ENCODE results near the gene SLC9A9.
A peak's percentile ranks its signal among the peaks of the same experiment; 100 is the strongest.

Gene SLC9A9

DNA sequence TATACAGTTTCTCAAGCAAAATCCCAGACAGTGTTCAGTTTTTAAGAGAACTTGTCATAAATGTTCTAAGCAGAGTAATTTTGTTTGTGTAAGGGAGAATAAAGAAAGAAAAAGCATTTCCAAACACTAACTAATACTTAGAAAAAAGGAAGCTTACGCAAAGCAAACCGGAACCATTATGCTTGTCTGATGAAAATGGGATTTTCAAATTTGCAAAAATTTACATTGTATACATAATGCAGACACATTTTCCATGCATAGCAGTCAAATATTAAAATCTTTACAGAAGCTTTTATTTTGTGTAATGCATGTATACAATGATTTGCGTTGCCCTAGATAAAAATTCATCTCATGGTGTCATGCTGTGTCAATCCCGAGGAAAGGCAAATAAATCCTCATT, 229.0 kb downstream of the SLC9A9 start:
- H3K27ac ChIP-seq (replicated peaks): no peak overlapping the region
- TF ChIP-seq, protein P1, sequence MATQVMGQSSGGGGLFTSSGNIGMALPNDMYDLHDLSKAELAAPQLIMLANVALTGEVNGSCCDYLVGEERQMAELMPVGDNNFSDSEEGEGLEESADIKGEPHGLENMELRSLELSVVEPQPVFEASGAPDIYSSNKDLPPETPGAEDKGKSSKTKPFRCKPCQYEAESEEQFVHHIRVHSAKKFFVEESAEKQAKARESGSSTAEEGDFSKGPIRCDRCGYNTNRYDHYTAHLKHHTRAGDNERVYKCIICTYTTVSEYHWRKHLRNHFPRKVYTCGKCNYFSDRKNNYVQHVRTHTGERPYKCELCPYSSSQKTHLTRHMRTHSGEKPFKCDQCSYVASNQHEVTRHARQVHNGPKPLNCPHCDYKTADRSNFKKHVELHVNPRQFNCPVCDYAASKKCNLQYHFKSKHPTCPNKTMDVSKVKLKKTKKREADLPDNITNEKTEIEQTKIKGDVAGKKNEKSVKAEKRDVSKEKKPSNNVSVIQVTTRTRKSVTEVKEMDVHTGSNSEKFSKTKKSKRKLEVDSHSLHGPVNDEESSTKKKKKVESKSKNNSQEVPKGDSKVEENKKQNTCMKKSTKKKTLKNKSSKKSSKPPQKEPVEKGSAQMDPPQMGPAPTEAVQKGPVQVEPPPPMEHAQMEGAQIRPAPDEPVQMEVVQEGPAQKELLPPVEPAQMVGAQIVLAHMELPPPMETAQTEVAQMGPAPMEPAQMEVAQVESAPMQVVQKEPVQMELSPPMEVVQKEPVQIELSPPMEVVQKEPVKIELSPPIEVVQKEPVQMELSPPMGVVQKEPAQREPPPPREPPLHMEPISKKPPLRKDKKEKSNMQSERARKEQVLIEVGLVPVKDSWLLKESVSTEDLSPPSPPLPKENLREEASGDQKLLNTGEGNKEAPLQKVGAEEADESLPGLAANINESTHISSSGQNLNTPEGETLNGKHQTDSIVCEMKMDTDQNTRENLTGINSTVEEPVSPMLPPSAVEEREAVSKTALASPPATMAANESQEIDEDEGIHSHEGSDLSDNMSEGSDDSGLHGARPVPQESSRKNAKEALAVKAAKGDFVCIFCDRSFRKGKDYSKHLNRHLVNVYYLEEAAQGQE (IDR thresholded peaks at IDR 0.05; ENCODE audit: insufficient replicate concordance, low read depth): no peak
- no peak for TF ChIP-seq SPI1 (IDR thresholded peaks at IDR 0.05; ENCODE audit: borderline replicate concordance, low read depth)
- TF ChIP-seq GABPA (IDR thresholded peaks at IDR 0.05; ENCODE audit: low read depth): no peak
- TF ChIP-seq, protein P2, sequence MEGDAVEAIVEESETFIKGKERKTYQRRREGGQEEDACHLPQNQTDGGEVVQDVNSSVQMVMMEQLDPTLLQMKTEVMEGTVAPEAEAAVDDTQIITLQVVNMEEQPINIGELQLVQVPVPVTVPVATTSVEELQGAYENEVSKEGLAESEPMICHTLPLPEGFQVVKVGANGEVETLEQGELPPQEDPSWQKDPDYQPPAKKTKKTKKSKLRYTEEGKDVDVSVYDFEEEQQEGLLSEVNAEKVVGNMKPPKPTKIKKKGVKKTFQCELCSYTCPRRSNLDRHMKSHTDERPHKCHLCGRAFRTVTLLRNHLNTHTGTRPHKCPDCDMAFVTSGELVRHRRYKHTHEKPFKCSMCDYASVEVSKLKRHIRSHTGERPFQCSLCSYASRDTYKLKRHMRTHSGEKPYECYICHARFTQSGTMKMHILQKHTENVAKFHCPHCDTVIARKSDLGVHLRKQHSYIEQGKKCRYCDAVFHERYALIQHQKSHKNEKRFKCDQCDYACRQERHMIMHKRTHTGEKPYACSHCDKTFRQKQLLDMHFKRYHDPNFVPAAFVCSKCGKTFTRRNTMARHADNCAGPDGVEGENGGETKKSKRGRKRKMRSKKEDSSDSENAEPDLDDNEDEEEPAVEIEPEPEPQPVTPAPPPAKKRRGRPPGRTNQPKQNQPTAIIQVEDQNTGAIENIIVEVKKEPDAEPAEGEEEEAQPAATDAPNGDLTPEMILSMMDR (IDR thresholded peaks at IDR 0.05; ENCODE audit: insufficient read depth, low read length): no peak
- no peak for TF ChIP-seq POLR2AphosphoS5 (IDR thresholded peaks at IDR 0.05; ENCODE audit: low read depth)
- DNase-seq (ENCODE audit: low read depth in 1 of 2, low spot score in 1 of 2): no peak
- H3K4me3 ChIP-seq (replicated peaks; ENCODE audit: insufficient read depth, low read length): no peak overlapping the region
- H3K27me3 ChIP-seq (ENCODE audit: insufficient read depth, poor library complexity, severe bottlenecking): no peaks in the 10 kb centered on the region

DNA sequence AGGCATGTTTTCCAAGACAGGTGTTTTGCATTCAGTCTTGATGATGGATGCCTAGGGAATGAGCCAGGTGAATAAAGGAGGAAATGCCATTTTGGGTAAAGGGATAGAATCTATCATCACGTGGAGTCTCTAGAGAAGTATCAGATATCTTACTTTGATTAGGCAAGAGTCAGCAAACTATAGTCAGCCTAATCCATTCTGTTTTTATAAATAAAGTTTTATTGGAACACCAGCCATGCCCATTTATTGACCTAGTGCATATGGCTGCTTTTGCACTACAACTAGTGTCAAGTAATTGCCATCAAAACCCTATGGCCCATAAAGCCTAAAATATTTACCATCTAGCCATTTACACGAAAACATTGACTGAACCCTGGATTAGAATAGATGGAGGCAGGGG, 231.2 kb downstream of the SLC9A9 start:
- Histone ChIP-seq H3K4me3 (replicated peaks; ENCODE audit: insufficient read depth, low read length) (no peak overlapping the region), H3K27me3 (ENCODE audit: insufficient read depth, poor library complexity, severe bottlenecking) (no peaks in the 10 kb centered on the region), H3K27ac (replicated peaks) (no peak overlapping the region)
- no peak for TF ChIP-seq GABPA (IDR thresholded peaks at IDR 0.05; ENCODE audit: low read depth)
- no peak for TF ChIP-seq SPI1 (IDR thresholded peaks at IDR 0.05; ENCODE audit: borderline replicate concordance, low read depth)
- TF ChIP-seq, protein P1 (IDR thresholded peaks at IDR 0.05; ENCODE audit: insufficient replicate concordance, low read depth): no peak
- TF ChIP-seq POLR2AphosphoS5 (IDR thresholded peaks at IDR 0.05; ENCODE audit: low read depth): no peak
- TF ChIP-seq, protein P2 (IDR thresholded peaks at IDR 0.05; ENCODE audit: insufficient read depth, low read length): no peak
- no peak for DNase-seq (ENCODE audit: low read depth in 1 of 2, low spot score in 1 of 2)

DNA sequence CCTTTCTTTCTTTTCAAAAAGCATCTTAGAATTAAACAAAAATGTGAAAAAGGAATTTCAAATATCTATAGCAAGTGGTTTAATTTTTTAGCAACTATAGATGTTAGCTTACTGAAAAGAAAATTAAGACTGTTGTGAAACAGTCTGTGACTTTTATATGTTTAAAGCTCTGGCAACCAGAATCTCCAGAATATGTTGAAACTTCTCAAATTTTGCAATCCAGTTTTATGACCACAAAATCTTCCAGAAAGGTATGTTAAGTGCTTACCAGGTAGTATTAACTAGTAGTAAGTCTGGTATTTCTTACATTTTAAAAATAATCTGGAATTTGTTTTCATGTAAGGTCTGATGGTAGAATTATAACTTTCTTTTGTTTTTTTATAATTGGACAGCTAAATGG, 235.0 kb downstream of the SLC9A9 start:
- no peak for TF ChIP-seq SPI1 (IDR thresholded peaks at IDR 0.05; ENCODE audit: borderline replicate concordance, low read depth)
- Histone ChIP-seq H3K27ac (replicated peaks) (no peak overlapping the region), H3K4me3 (replicated peaks; ENCODE audit: insufficient read depth, low read length) (no peak overlapping the region), H3K27me3 (ENCODE audit: insufficient read depth, poor library complexity, severe bottlenecking) (no peaks in the 10 kb centered on the region)
- DNase-seq (ENCODE audit: low read depth in 1 of 2, low spot score in 1 of 2): peak in 1 of 2 experiments; percentile 3

DNA sequence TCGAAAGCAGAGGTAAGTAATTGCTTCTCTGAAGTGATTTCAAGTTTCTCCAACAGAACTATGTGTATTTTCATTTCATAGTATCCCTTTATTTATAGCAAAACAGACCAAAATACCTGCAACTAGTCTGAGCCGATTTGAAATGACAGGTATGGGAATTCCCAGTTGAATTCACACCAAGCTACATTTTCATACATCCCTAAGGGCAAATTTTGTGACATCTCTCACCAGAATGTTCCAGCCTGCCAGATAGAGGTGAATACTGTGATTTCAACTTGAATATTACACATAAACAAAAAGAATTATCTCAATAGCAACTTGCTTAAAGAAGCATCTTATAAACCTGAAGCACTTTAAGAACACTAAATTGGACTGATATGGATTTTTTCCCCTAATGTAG, 235.7 kb downstream of the SLC9A9 start:
- no peak for TF ChIP-seq GABPA (IDR thresholded peaks at IDR 0.05; ENCODE audit: low read depth)
- Histone ChIP-seq H3K4me3 (replicated peaks; ENCODE audit: insufficient read depth, low read length) (no peak overlapping the region), H3K27me3 (ENCODE audit: insufficient read depth, poor library complexity, severe bottlenecking) (no peaks in the 10 kb centered on the region), H3K27ac (replicated peaks) (no peak overlapping the region)
- no peak for DNase-seq (ENCODE audit: low read depth in 1 of 2, low spot score in 1 of 2)

DNA sequence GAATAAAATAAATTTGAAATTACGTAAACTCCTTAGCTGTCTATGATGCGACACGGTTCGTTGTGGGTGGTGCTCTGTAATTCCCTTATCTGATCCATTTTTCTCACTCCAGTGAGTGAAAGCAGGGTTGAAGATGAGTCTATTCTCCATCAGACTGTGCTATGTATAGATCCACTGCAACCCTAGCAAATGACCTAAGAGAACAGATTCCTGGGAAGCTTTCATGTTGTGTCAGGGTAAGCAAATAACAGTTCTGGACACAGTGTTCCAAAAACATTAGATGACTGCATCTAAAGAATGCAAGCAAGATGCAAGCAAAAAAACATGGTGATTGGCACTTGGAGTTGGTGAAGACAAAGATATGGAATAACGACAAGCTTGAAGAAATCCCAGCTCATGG, 239.3 kb downstream of the SLC9A9 start:
- Histone ChIP-seq H3K4me3 (replicated peaks; ENCODE audit: insufficient read depth, low read length) (no peak overlapping the region), H3K27ac (replicated peaks) (no peak overlapping the region), H3K27me3 (ENCODE audit: insufficient read depth, poor library complexity, severe bottlenecking) (no peaks in the 10 kb centered on the region)
- TF ChIP-seq SPI1 (IDR thresholded peaks at IDR 0.05; ENCODE audit: borderline replicate concordance, low read depth) (no peak), POLR2AphosphoS5 (IDR thresholded peaks at IDR 0.05; ENCODE audit: low read depth) (no peak), GABPA (IDR thresholded peaks at IDR 0.05; ENCODE audit: low read depth) (no peak)
- TF ChIP-seq, protein P1 (IDR thresholded peaks at IDR 0.05; ENCODE audit: insufficient replicate concordance, low read depth): no peak
- TF ChIP-seq, protein P2 (IDR thresholded peaks at IDR 0.05; ENCODE audit: insufficient read depth, low read length): no peak
- DNase-seq (ENCODE audit: low read depth in 1 of 2, low spot score in 1 of 2): no peak

Data from HL-60 (cell line).